ENCODE measurements around the gene CYGB. TPM values are rescaled to one million over a fixed set of nuclear protein-coding genes. Genes with fewer than 3 reads are reported as not detected.

Gene CYGB
- total RNA-seq, 4 donors from 2014 or later: 5.8 to 81.7 (median 11.1) TPM

GRCh38 chr17:76496464-76496863, 41.0 kb downstream of the CYGB start:
- H3K27me3 ChIP-seq: no peaks in the 10 kb centered on the region
- H3K9me3 ChIP-seq: no peaks in the 10 kb centered on the region
- H3K4me1 ChIP-seq: peaks cover 0 to 63% (median 44%) of the 10 kb centered on the region in 4 donors
- peak overlapping the region in 1 of 4 donors; percentile 97 for H3K27ac ChIP-seq
- H3K4me3 ChIP-seq: no peak overlapping the region
- H3K36me3 ChIP-seq: no peaks in the 10 kb centered on the region
- TF ChIP-seq CTCF (IDR thresholded peaks at IDR 0.05) (no peak), POLR2A (IDR thresholded peaks at IDR 0.05) (no peak)
- DNase-seq: no peak

GRCh38 chr17:76495663-76496400, 41.7 kb downstream of the CYGB start:
- no peaks in the 10 kb centered on the region for H3K9me3 ChIP-seq
- H3K36me3 ChIP-seq: no peaks in the 10 kb centered on the region
- no peak for TF ChIP-seq CTCF (IDR thresholded peaks at IDR 0.05)
- no peak for TF ChIP-seq POLR2A (IDR thresholded peaks at IDR 0.05)
- H3K27me3 ChIP-seq: no peaks in the 10 kb centered on the region
- H3K4me1 ChIP-seq: peaks cover 0 to 69% (median 49%) of the 10 kb centered on the region in 4 donors
- DNase-seq: no peak
- H3K27ac ChIP-seq: peak overlapping the region in 1 of 4 donors; percentile 89
- no peak overlapping the region for H3K4me3 ChIP-seq

- H3K4me1 ChIP-seq: peaks cover 3 to 68% (median 54%) of the 10 kb centered on the region in 4 donors
- peak overlapping the region; percentile 11 to 34 (median 26) for H3K4me3 ChIP-seq
- H3K9me3 ChIP-seq: no peaks in the 10 kb centered on the region
- TF ChIP-seq POLR2A (IDR thresholded peaks at IDR 0.05) (no peak), CTCF (IDR thresholded peaks at IDR 0.05) (no peak)
- peak overlapping the region; percentile 80 to 89 (median 83) for H3K27ac ChIP-seq
- H3K36me3 ChIP-seq: no peaks in the 10 kb centered on the region
- DNase-seq: peak in 2 of 3 donors; percentile 59 to 74
- H3K27me3 ChIP-seq: no peaks in the 10 kb centered on the region
These were observed 43.9 kb downstream of the CYGB start for GRCh38 chr17:76493505-76494167.

GRCh38 chr17:76492989-76493501, 44.5 kb downstream of the CYGB start:
- Histone ChIP-seq H3K4me3 (peak overlapping the region; percentile 11 to 34 (median 26)), H3K27me3 (no peaks in the 10 kb centered on the region), H3K9me3 (no peaks in the 10 kb centered on the region), H3K36me3 (no peaks in the 10 kb centered on the region), H3K4me1 (peaks cover 3 to 62% (median 52%) of the 10 kb centered on the region in 4 donors), H3K27ac (peak overlapping the region; percentile 80 to 89 (median 83))
- TF ChIP-seq POLR2A (IDR thresholded peaks at IDR 0.05) (peak in 1 of 2 donors; percentile 10), CTCF (IDR thresholded peaks at IDR 0.05) (no peak)
- DNase-seq: peak in 2 of 3 donors; percentile 77 to 85

- H3K4me1 ChIP-seq: peaks cover 3 to 56% (median 45%) of the 10 kb centered on the region in 4 donors
- peak overlapping the region; percentile 11 to 34 (median 26) for H3K4me3 ChIP-seq
- H3K27me3 ChIP-seq: no peaks in the 10 kb centered on the region
- no peaks in the 10 kb centered on the region for H3K36me3 ChIP-seq
- TF ChIP-seq POLR2A (IDR thresholded peaks at IDR 0.05): no peak
- no peak for TF ChIP-seq CTCF (IDR thresholded peaks at IDR 0.05)
- no peaks in the 10 kb centered on the region for H3K9me3 ChIP-seq
- H3K27ac ChIP-seq: peak overlapping the region; percentile 80 to 89 (median 83)
- peak; percentile 73 to 84 (median 79) for DNase-seq
These were observed 45.2 kb downstream of the CYGB start for GRCh38 chr17:76492123-76492988.
